K562 (cell line): ENCODE data around the gene NUDT1.

Experiments
- BCOR ChIP-seq: fragments of 450-650 bp; IDR thresholded peaks from 2 replicates; pipeline ENCODE4 v1.6.1; 2016
- PATZ1 ChIP-seq: fragments of 250-450 bp; sonication (Bioruptor Pico); IDR thresholded peaks from 2 replicates; pipeline ENCODE4 v1.5.0; 2020; ENCODE audit warnings: mild to moderate bottlenecking, borderline replicate concordance
- POLR2AphosphoS5 ChIP-seq: IDR thresholded peaks from 2 replicates; pipeline ENCODE4 v1.6.1; 2011; ENCODE audit warnings: mild to moderate bottlenecking, low read depth, low read length, moderate library complexity; ENCODE audit not compliant: control insufficient read depth, insufficient read depth
- REST ChIP-seq, 2 experiments: fragments of 450-650 bp; formaldehyde crosslinking in 1 of 2; IDR thresholded peaks; 2 replicates each; pipeline versions ENCODE4 v1.4.0 to v1.6.1; 2014 to 2020; ENCODE audit warnings: mild to moderate bottlenecking in 2 of 2, borderline replicate concordance in 1 of 2, low read depth in 1 of 2

- no peak for TF ChIP-seq REST (IDR thresholded peaks at IDR 0.05; ENCODE audit: borderline replicate concordance)
- TF ChIP-seq REST (CRISPR knock-in tag; IDR thresholded peaks at IDR 0.05; ENCODE audit: low read depth): no peak
- TF ChIP-seq BCOR: no peak
- TF ChIP-seq POLR2AphosphoS5: no peak
- TF ChIP-seq PATZ1: no peak
These were observed 28.3 kb upstream of the NUDT1 start for GRCh38 chr7:2213551-2214215.
